Glutamatergic neuron (in vitro differentiated cells): Measurements from ENCODE around the gene DCDC2C. TPM values are rescaled to one million over a fixed set of nuclear protein-coding genes. Genes with fewer than 3 reads are reported as not detected.

Source experiments
- DNase-seq: peaks from one replicate; pipeline ENCODE4 v3.0.0; 2022
- H3K27ac Mint-ChIP-seq: one replicate; pipeline ENCODE4 v1.8.0; 2020; ENCODE audit warnings: mild to moderate bottlenecking, mixed read lengths, inconsistent platforms; ENCODE audit not compliant: unreplicated experiment
- H3K27me3 Mint-ChIP-seq: one replicate; pipeline ENCODE4 v1.8.0; 2020; ENCODE audit warnings: mild to moderate bottlenecking, moderate library complexity, mixed read lengths, inconsistent platforms; ENCODE audit not compliant: unreplicated experiment
- H3K36me3 Mint-ChIP-seq: one replicate; pipeline ENCODE4 v1.8.0; 2020; ENCODE audit warnings: mild to moderate bottlenecking, mixed read lengths, inconsistent platforms; ENCODE audit not compliant: unreplicated experiment
- H3K4me1 Mint-ChIP-seq: one replicate; pipeline ENCODE4 v1.8.0; 2020; ENCODE audit warnings: mild to moderate bottlenecking, low read depth, mixed read lengths, inconsistent platforms; ENCODE audit not compliant: unreplicated experiment
- H3K4me3 Mint-ChIP-seq: one replicate; pipeline ENCODE4 v1.8.0; 2020; ENCODE audit warnings: mild to moderate bottlenecking, mixed read lengths, inconsistent platforms; ENCODE audit not compliant: unreplicated experiment
- H3K9me3 Mint-ChIP-seq: one replicate; pipeline ENCODE4 v1.8.0; 2020; ENCODE audit warnings: mild to moderate bottlenecking, moderate library complexity, mixed read lengths, inconsistent platforms; ENCODE audit not compliant: unreplicated experiment
- total RNA-seq: library from RNA; stranded (reverse); fragmentation: NEBNext Ultra II Directional; extraction: Animal tissue kit (Norgen Biotek cat#: 25700); gene quantifications from one replicate; pipeline ENCODE4 v1.2.1, GENCODE V29; 2021; ENCODE audit not compliant: unreplicated experiment
- TF ChIP-seq, protein P1 (sequence below): fragments of 200-600 bp; sonication (generic); IDR thresholded peaks from one replicate; pipeline ENCODE4 v1.5.0; 2021; ENCODE audit not compliant: partially characterized antibody, unreplicated experiment

DCDC2C gene
- total RNA-seq, 1 donor from 2014 or later: not detected

DNA sequence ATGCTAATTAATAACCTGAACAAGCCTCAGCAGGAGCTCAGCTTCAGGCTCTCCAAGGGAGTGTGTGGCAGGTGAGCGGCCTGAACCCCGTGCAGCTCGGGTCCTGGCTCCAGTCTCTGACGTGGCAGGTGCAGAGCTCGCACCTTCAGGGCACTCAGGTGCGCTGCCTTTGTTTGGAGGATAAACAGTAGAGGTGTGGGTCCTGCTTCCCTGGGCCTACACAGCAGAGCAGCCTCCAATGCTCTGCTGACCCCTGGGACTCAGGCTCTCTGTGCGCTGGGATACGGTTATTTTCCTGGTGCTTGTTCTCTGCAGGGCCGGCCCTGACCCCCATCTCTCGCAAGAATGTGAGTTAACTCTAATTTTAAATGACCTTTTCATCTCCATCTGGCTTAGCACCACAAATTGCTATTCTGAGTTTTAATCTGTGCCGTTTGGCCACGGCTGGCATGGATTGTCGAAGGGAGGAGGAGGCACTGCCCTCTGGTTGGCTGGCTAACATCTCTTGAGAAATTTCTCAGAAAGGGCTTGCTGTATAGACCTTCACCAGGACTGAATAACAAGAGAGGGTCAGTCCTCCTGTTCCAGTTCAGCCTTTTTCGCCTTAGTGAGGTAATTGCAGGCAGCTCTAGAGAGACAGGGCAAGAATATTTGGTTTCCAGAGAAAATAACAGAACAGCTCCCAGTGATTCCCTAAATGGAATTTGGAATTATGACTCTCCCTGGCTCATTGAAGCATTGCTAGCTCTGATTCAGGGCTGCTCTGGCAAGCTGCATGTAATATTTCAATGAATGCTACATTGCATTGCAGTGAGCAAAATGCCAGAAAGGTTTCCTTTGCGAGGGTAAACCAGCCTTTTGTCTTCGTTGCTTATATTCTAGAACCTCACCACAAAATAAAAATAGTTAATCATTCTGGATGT lies 161.8 kb downstream of the DCDC2C start:
- Mint-ChIP-seq H3K9me3 (no peaks in the 10 kb centered on the region), H3K27me3 (no peaks in the 10 kb centered on the region), H3K4me1 (no peaks in the 10 kb centered on the region), H3K27ac (no peak overlapping the region), H3K4me3 (no peak overlapping the region), H3K36me3 (no peaks in the 10 kb centered on the region)
- TF ChIP-seq, protein P1, sequence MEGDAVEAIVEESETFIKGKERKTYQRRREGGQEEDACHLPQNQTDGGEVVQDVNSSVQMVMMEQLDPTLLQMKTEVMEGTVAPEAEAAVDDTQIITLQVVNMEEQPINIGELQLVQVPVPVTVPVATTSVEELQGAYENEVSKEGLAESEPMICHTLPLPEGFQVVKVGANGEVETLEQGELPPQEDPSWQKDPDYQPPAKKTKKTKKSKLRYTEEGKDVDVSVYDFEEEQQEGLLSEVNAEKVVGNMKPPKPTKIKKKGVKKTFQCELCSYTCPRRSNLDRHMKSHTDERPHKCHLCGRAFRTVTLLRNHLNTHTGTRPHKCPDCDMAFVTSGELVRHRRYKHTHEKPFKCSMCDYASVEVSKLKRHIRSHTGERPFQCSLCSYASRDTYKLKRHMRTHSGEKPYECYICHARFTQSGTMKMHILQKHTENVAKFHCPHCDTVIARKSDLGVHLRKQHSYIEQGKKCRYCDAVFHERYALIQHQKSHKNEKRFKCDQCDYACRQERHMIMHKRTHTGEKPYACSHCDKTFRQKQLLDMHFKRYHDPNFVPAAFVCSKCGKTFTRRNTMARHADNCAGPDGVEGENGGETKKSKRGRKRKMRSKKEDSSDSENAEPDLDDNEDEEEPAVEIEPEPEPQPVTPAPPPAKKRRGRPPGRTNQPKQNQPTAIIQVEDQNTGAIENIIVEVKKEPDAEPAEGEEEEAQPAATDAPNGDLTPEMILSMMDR: no peak
- no peak for DNase-seq

DNA sequence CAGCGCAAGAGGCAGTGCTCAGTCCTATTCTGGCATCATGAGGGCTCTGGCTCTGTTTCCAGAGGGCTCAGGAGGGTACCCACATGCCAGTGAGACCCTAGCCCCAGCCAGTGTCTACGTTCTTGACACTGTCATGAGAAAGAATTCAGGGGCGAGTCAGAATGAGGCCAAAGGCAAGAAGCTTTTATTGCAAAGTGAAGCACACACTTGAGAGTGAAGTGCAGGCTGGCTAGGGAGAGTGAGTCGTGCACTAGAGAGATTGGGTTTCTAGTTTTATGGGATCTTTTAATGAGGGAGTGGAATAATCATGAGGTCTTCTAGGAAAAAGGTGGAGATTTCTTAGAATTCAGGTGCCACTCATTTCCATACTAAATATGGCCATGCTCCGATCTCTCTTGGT lies 164.1 kb downstream of the DCDC2C start:
- Mint-ChIP-seq H3K9me3 (no peaks in the 10 kb centered on the region), H3K4me3 (no peak overlapping the region), H3K27ac (no peak overlapping the region), H3K36me3 (no peaks in the 10 kb centered on the region), H3K4me1 (no peaks in the 10 kb centered on the region), H3K27me3 (no peaks in the 10 kb centered on the region)
- TF ChIP-seq, protein P1: no peak
- no peak for DNase-seq

DNA sequence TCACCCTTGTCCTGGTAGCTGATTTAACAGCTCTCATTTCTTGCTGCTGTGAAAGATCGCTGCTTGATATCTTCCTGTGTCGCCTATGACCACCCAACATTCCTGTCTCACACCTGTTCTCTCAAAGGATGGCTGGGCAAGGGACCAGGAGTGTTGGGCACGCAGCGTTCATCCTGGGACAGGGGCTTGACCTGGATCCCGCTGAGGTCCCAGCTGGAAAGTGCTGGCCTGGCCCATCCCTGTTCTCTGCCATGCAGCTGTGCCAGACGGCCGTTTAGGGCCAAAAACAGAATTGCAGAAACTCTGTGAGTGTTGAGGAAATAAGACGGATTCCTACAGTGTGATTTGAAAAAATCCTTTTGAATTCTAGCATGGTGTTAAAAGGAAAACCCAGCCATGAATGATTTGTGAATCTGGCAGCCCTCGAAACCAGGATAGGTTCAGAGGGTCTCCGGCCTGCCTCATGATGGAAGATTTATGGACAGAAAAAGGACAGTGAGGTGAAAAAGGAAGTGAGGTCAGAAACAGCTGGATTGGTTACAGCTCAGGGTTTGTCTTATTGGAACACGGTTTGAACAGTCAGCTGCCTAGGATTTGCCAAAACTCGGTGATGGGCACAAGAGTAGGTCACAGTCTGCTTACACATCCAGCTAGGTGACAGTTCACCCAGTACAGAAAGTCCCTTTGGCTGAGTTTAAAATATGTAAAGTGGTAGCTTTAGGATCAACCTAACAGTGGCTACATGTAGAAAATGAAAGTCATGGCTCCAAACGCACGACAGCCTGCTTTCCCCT lies 164.8 kb downstream of the DCDC2C start:
- H3K27me3 Mint-ChIP-seq: no peaks in the 10 kb centered on the region
- no peak overlapping the region for H3K27ac Mint-ChIP-seq
- H3K36me3 Mint-ChIP-seq: no peaks in the 10 kb centered on the region
- no peaks in the 10 kb centered on the region for H3K9me3 Mint-ChIP-seq
- no peak for DNase-seq
- no peak overlapping the region for H3K4me3 Mint-ChIP-seq
- no peaks in the 10 kb centered on the region for H3K4me1 Mint-ChIP-seq
- TF ChIP-seq, protein P1: no peak

DNA sequence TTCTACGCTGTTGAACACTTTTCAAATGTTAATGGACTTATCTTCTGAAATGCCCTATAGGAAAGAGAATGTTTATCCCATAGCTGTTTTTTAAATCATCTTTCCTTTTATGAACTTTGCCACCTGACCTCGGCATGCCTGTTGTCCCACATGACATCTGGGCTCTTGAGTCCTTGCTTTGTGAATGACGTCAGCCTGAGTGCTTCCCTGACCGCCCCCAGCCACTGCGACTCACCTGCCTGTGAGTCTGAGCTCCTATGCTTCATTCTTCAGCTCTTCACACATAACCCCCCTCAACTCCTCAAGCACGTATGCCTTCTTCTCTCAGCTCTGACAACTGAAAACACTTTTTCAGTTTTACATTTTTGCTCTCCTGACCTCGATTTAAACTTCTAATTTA lies 166.8 kb downstream of the DCDC2C start:
- Mint-ChIP-seq H3K36me3 (no peaks in the 10 kb centered on the region), H3K9me3 (no peaks in the 10 kb centered on the region), H3K4me3 (no peak overlapping the region), H3K27me3 (no peaks in the 10 kb centered on the region), H3K27ac (no peak overlapping the region), H3K4me1 (no peaks in the 10 kb centered on the region)
- TF ChIP-seq, protein P1: no peak
- DNase-seq: no peak

DNA sequence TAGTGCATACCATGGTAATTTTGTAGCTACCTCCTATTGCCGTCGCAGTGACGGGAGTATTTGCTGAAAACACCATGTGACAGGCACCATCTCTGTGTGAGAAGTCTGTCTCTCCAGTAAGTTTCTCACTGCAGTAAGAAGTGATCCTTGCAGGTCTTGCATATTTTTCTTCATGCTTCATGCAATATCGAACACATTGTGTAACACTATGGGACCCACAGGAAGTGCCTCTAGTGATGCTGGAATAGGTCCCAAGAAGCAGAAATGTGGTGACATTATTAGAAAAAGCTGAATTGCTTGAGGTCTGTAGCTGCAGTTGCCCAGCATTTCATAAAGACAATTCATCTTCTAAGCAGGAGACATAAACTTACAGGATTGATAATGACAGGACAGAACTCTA lies 167.6 kb downstream of the DCDC2C start:
- H3K27me3 Mint-ChIP-seq: no peaks in the 10 kb centered on the region
- H3K4me3 Mint-ChIP-seq: no peak overlapping the region
- no peak for DNase-seq
- no peaks in the 10 kb centered on the region for H3K9me3 Mint-ChIP-seq
- TF ChIP-seq, protein P1: no peak
- no peaks in the 10 kb centered on the region for H3K4me1 Mint-ChIP-seq
- no peak overlapping the region for H3K27ac Mint-ChIP-seq
- H3K36me3 Mint-ChIP-seq: no peaks in the 10 kb centered on the region
